Thymus (tissue), 11 donors: ENCODE data around the gene ZBTB20. TPM values are rescaled to one million over a fixed set of nuclear protein-coding genes. Genes with fewer than 3 reads are reported as not detected.

Source experiments
- DNase-seq, 9 donors: peaks; one replicate each; pipeline ENCODE4 v3.0.0-alpha.2; 2013; ENCODE audit warnings: low spot score in 9 of 9, low read depth in 6 of 9, missing footprints in 1 of 9
- H3K27ac ChIP-seq, 2 donors: one replicate each; pipeline ENCODE4 v1.5.1; 2013; ENCODE audit warnings: control low read depth in 1 of 2, low read depth in 1 of 2, low read length in 1 of 2, mild to moderate bottlenecking in 1 of 2, moderate library complexity in 1 of 2
- H3K27me3 ChIP-seq, 2 donors: one replicate each; pipeline ENCODE4 v1.5.1; 2013; ENCODE audit warnings: low read length in 1 of 2; ENCODE audit not compliant: control insufficient read depth in 2 of 2, insufficient read depth in 1 of 2
- H3K36me3 ChIP-seq, 2 donors: one replicate each; pipeline ENCODE4 v1.5.1; 2013; ENCODE audit warnings: low read length in 1 of 2, mild to moderate bottlenecking in 1 of 2, moderate library complexity in 1 of 2; ENCODE audit not compliant: control insufficient read depth in 2 of 2, insufficient read depth in 2 of 2
- H3K4me1 ChIP-seq, 2 donors: one replicate each; pipeline ENCODE4 v1.5.1; 2013; ENCODE audit warnings: low read length in 2 of 2; ENCODE audit not compliant: control insufficient read depth in 2 of 2, insufficient read depth in 2 of 2
- H3K4me3 ChIP-seq, 2 donors: one replicate each; pipeline ENCODE4 v1.5.1; 2013; ENCODE audit warnings: low read length in 2 of 2, control low read depth in 1 of 2, mild to moderate bottlenecking in 1 of 2
- H3K9me3 ChIP-seq, 2 donors: one replicate each; pipeline ENCODE4 v1.5.1; 2013; ENCODE audit warnings: low read length in 1 of 2, mild to moderate bottlenecking in 1 of 2; ENCODE audit not compliant: control insufficient read depth in 2 of 2, insufficient read depth in 1 of 2
- WGBS: extraction: QIAGEN DNeasy Blood & Tissue Kit; methylation state at CpG from one replicate; pipeline ENCODE4 v1.1.7; 2013; 5-methylcytosine and 5-hydroxymethylcytosine counted together
- polyA plus RNA-seq: library from polyadenylated mRNA; stranded (reverse); fragments of 200-250 nt; gene quantifications from one replicate; pipeline ENCODE4 v1.2.3, GENCODE V29; 2013
- total RNA-seq: library from RNA; stranded (reverse); fragments of 120-200 nt; gene quantifications from one replicate; pipeline ENCODE4 v1.2.4, GENCODE V29; 2013
- donor health status: healthy.

The ZBTB20 gene
- total and polyA plus RNA-seq, 2 donors = 1.2 to 8.9 TPM

DNA sequence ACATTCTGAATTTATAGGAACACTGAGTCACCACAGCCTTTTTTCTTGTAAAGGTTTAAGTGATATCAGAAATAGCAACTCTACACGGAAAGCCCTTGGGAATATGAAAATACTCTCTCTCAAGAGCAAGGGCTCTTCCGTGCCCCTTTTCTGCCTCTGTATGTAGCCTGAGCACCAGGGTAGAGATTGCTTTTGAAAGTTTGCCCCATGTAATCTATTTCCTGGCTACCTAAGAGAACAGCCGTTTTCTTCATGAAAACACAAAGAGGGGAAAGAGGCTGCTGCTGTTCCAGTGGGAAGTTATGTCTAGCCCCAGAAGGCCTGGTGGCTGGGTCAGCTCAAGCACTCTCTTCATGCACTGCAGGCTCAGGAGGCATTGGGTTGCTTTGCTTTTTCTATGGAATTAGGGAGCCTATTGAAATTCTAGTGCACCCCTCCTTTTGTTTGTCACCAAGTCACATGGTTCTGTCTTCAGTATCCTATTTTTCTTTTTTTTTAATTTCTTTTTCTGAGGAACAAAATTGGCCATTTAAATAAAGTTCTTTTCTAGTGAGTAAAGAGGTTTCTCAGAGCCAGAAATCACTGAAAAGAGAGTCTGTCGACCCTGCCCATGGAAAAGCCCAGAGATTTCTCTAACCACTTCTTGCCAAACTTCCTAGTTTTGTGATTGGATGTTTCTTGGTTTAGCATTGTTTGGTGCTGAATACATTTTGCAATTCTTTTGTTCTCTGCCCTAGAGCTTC lies 813.7 kb downstream of the ZBTB20 start:
- H3K9me3 ChIP-seq = no peaks in the 10 kb centered on the region
- WGBS = 92% methylated on average over 4 of the region's 4 CpGs
- no peaks in the 10 kb centered on the region for H3K27me3 ChIP-seq
- no peaks in the 10 kb centered on the region for H3K36me3 ChIP-seq
- no peaks in the 10 kb centered on the region for H3K4me1 ChIP-seq
- no peak overlapping the region for H3K4me3 ChIP-seq
- no peak for DNase-seq
- no peak overlapping the region for H3K27ac ChIP-seq

DNA sequence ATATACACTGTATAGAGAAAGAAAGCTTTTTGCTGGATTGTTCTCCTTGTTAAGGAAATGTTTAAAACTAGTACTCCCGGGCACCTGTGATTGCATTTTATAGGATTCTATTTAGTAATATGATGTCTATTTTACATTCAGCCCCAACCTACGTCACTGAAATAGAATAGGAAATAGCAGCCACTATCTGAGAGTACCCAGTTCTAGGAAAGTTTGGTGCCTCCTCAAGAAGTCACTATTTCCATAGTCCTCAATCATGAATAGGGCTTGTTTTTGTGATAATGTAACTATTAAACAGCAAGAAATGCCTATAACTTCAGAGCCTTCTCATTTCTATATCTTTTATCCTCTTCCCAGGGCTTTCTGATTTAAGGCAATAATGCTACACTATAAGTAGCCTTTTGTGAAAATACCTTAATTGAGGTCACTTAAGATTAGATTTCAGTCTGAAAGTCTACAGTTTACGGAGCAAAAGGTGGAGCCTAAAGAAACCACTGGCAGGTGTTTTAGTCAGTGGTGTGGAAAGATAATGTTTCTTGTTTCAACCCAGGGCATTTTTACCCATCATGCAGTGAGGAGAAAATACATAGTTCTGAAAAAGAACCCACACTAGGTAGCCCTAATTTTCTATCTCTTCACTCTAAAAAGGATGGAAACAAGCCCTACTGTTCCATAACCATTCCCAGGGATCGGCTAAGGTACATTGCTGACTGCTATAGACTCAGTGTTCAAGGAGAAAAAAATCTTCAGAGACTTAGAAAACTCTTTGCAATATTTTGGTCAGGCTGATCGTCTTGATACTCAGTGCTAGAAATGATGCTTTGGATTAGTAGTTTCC lies 814.5 kb downstream of the ZBTB20 start:
- 94% methylated on average over 5 of the region's 5 CpGs for WGBS
- Histone ChIP-seq H3K27me3 (no peaks in the 10 kb centered on the region), H3K4me1 (no peaks in the 10 kb centered on the region), H3K4me3 (no peak overlapping the region), H3K9me3 (no peaks in the 10 kb centered on the region), H3K36me3 (no peaks in the 10 kb centered on the region), H3K27ac (no peak overlapping the region)
- DNase-seq = no peak

DNA sequence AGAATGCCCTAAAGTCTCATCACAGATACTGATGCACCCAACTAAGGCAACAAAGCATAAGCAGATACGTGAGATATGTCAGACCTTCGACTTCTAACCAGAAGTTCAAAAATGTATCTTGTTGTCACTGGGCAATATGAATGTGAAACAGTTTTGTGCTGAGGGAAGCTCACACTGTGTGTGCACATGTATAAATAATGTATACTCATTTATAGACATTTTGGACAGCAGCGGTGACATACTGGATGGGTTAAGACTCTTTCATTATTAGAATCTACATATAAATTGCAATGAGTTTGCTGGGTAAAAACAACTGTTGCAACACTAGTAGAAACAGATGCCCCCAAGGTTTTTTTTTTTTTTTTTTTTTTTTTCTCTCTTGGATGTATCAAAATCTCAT lies 815.4 kb downstream of the ZBTB20 start:
- Histone ChIP-seq H3K27ac (no peak overlapping the region), H3K27me3 (no peaks in the 10 kb centered on the region), H3K4me1 (no peaks in the 10 kb centered on the region), H3K36me3 (no peaks in the 10 kb centered on the region), H3K9me3 (no peaks in the 10 kb centered on the region), H3K4me3 (no peak overlapping the region)
- no peak for DNase-seq
- WGBS = 96% methylated on average over 3 of the region's 3 CpGs

DNA sequence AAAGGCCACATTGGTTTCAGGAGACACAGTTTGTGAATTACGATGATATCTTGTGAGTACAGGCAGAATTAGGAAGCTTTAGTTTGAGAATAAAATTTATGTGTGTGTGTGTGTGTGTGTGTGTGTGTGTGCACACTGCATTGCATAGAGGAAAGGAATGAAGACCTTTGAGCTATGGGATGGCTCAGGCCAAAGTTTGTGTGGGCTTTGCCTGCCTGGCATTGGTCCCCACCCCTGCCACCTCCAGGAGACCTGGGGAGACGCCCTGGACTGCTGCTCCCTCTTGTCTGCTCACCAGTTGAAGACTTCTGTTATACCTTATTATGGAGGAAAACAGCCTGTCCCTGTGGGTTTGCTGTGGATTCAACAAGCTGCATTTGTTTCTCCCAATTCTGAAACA lies 816.1 kb downstream of the ZBTB20 start:
- no peaks in the 10 kb centered on the region for H3K27me3 ChIP-seq
- DNase-seq = no peak
- WGBS = 100% methylated on average over 2 of the region's 2 CpGs
- no peaks in the 10 kb centered on the region for H3K36me3 ChIP-seq
- H3K9me3 ChIP-seq = no peaks in the 10 kb centered on the region
- H3K4me3 ChIP-seq = no peak overlapping the region
- no peak overlapping the region for H3K27ac ChIP-seq
- no peaks in the 10 kb centered on the region for H3K4me1 ChIP-seq

DNA sequence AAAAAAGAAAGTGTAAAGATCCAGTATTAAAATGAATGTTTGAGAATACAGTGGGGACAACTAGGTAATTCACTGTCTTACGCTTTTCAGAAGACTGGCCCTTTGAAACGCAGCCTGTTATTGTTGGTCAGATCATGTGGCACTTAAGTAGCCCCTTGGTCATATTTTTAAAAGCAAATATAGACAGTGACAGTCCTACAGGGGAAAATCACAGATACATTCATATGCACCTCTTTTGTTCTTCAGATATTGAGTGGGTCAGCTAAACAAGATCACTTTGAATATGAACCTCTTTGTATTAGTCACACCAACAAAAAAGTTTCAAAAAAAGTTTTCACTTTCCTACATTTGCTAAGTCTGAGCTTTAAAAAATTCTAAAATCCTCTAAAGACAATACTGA lies 817.3 kb downstream of the ZBTB20 start:
- H3K9me3 ChIP-seq = no peaks in the 10 kb centered on the region
- H3K27ac ChIP-seq = no peak overlapping the region
- DNase-seq = no peak
- WGBS = 97% methylated on average over 2 of the region's 2 CpGs
- H3K4me1 ChIP-seq = no peaks in the 10 kb centered on the region
- H3K36me3 ChIP-seq = no peaks in the 10 kb centered on the region
- H3K4me3 ChIP-seq = no peak overlapping the region
- H3K27me3 ChIP-seq = no peaks in the 10 kb centered on the region

DNA sequence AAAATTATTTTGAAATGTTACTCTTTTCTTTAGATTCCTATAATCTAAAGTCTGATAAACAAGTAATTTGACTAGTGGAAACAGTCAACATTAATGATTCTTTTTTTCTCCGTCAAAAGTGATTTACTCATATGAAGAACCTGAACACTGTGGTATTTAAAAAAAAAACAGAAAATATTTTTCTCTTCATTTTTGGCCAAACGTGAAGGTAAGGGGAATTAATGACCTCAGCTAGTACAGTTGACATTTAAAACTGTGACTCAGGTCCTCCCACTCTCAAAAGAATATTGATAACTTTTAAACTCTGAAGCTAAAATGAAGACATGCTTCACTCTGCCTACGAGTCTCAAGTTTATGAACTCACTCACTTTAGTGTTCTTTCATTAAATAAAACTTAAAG lies 818.7 kb downstream of the ZBTB20 start:
- H3K27me3 ChIP-seq = no peaks in the 10 kb centered on the region
- H3K4me3 ChIP-seq = no peak overlapping the region
- H3K4me1 ChIP-seq = no peaks in the 10 kb centered on the region
- DNase-seq = no peak
- no peak overlapping the region for H3K27ac ChIP-seq
- H3K36me3 ChIP-seq = no peaks in the 10 kb centered on the region
- no peaks in the 10 kb centered on the region for H3K9me3 ChIP-seq
- 92% methylated on average over 3 of the region's 3 CpGs for WGBS

DNA sequence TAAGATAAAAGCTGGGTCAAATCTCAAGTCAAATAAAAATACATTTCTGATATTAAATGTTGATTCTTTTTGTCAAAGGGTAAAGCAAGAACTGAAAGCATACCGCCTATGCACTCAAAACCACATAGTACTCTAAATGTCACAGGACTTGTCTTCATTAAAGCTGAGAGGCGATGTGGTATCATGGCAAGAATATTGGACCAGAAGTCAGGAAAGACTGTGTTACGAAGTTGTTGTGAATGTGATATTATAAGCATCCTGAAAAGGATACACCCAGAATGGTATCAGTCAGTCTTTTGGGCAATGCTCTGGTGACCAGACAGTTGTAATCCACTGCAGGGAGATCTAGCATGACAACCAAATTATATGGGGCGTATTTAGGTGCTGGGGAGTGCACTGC lies 819.4 kb downstream of the ZBTB20 start:
- Histone ChIP-seq H3K4me1 (no peaks in the 10 kb centered on the region), H3K4me3 (no peak overlapping the region), H3K9me3 (no peaks in the 10 kb centered on the region), H3K36me3 (no peaks in the 10 kb centered on the region), H3K27ac (no peak overlapping the region), H3K27me3 (no peaks in the 10 kb centered on the region)
- DNase-seq = no peak
- WGBS = 95% methylated on average over 4 of the region's 4 CpGs

DNA sequence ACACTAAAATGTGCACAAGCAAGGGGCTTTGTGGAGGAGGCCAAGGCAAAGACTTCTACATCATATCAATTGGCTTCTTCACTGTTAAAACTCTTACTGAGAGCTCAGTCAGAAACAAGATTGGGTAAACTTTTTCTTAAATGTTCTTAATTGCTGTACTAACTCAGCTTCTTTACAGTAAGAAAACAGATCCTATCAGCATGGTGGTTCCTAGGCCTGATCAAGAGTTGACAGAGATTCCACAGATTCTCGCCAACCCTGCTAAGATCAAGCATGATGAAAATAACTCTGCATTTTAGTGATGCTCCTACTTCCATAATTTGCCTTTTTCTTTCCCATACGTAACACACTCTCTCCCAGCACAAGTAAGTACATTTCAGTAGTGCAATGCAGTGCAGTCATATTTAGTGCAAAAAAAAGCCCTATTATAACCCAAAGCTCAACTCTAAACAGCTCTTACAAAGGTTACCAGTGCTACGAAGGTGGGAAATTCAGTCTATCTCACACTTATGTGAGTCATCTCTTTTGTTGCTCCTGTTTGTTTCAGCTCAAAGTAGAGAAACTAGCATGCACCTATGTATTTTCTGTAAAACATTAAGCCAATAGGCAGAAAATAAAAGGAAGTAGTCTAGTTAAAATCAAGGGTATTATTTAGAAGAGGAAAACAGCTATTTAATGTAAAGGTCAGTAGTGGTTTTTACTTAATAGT lies 823.4 kb downstream of the ZBTB20 start:
- H3K27ac ChIP-seq = no peak overlapping the region

DNA sequence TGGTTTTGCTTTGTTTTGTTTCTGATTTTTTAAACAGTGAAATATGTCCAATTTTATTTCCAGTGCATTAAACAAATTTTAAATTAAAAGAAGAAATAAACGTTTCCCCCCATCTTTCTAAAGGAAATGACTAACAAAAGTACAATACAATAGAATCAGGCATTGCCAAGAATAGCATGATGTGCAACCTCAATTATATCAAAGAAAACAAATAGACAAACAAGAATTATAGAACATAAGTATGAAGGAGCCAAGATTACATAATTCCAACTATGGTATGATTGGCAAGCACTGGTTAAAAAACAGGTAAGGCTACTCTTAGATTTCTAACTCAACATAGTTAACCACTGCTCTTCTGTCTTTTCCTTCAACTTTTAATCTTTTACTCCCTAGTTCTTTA lies 826.8 kb downstream of the ZBTB20 start:
- no peaks in the 10 kb centered on the region for H3K9me3 ChIP-seq
- no peak overlapping the region for H3K4me3 ChIP-seq
- H3K4me1 ChIP-seq = no peaks in the 10 kb centered on the region
- 91% methylated on average over 1 of the region's 1 CpG for WGBS
- no peaks in the 10 kb centered on the region for H3K27me3 ChIP-seq
- no peaks in the 10 kb centered on the region for H3K36me3 ChIP-seq
- no peak for DNase-seq
- H3K27ac ChIP-seq = no peak overlapping the region

More for the DNA sequence above, 823.4 kb downstream of the ZBTB20 start:
- DNase-seq = no peak
- no peaks in the 10 kb centered on the region for H3K4me1 ChIP-seq
- 96% methylated on average over 3 of the region's 3 CpGs for WGBS
- no peaks in the 10 kb centered on the region for H3K27me3 ChIP-seq
- H3K4me3 ChIP-seq = no peak overlapping the region
- no peaks in the 10 kb centered on the region for H3K9me3 ChIP-seq
- H3K36me3 ChIP-seq = no peaks in the 10 kb centered on the region
